HTR-8/SVneo (cell line): ENCODE measurements around the gene SMARCA2.

ENCODE experiments used
- DNase-seq: peaks from one replicate; pipeline ENCODE4 v3.0.0; 2011; ENCODE audit warnings: low spot score, mixed read lengths; ENCODE audit not compliant: insufficient read length
- FAIRE-seq: peaks from 2 replicates; lab custom pipeline; 2011; peaks lifted over from hg19 to GRCh38; lab: Jason Lieb, UNC

The SMARCA2 gene

GRCh38 chr9:2013743-2014475, 1.2 kb upstream of the SMARCA2 start:
- no peak for DNase-seq
- FAIRE-seq, result no peak

GRCh38 chr9:2015581-2016407, 647 bp downstream of the SMARCA2 start:
- no peak for FAIRE-seq
- DNase-seq, result peak; percentile 11

GRCh38 chr9:2016408-2017330, 1.5 kb downstream of the SMARCA2 start:
- DNase-seq (peak; percentile 36), FAIRE-seq (no peak)

- FAIRE-seq (peak; percentile 13), DNase-seq (peak; percentile 26)
Measured at GRCh38 chr9:2017331-2018161, 2.4 kb downstream of the SMARCA2 start.

- no peak for DNase-seq
- no peak for FAIRE-seq
Measured at GRCh38 chr9:2018162-2018643, 3.1 kb downstream of the SMARCA2 start.

GRCh38 chr9:2018764-2019558, 3.8 kb downstream of the SMARCA2 start:
- FAIRE-seq (no peak), DNase-seq (no peak)

GRCh38 chr9:2019723-2020122, 4.6 kb downstream of the SMARCA2 start:
- DNase-seq, result no peak
- FAIRE-seq, result no peak

GRCh38 chr9:2021731-2022130, 6.6 kb downstream of the SMARCA2 start:
- FAIRE-seq (no peak), DNase-seq (no peak)

GRCh38 chr9:2022560-2022959, 7.4 kb downstream of the SMARCA2 start:
- FAIRE-seq, result no peak

GRCh38 chr9:2023042-2023441, 7.9 kb downstream of the SMARCA2 start:
- FAIRE-seq (no peak), DNase-seq (no peak)

More at GRCh38 chr9:2022560-2022959, 7.4 kb downstream of the SMARCA2 start:
- no peak for DNase-seq

GRCh38 chr9:2023532-2023931, 8.4 kb downstream of the SMARCA2 start:
- no peak for FAIRE-seq

GRCh38 chr9:2024888-2025782, 10.0 kb downstream of the SMARCA2 start:
- DNase-seq, result no peak
- no peak for FAIRE-seq

More at GRCh38 chr9:2023532-2023931, 8.4 kb downstream of the SMARCA2 start:
- no peak for DNase-seq

GRCh38 chr9:2026220-2026997, 11.3 kb downstream of the SMARCA2 start:
- DNase-seq (no peak), FAIRE-seq (no peak)

GRCh38 chr9:2027543-2028160, 12.5 kb downstream of the SMARCA2 start:
- FAIRE-seq (no peak), DNase-seq (no peak)

GRCh38 chr9:2028888-2029287, 13.7 kb downstream of the SMARCA2 start:
- no peak for FAIRE-seq
- DNase-seq, result no peak

- no peak for DNase-seq
- FAIRE-seq, result no peak
Measured at GRCh38 chr9:2029666-2030170, 14.6 kb downstream of the SMARCA2 start.
